Activated T-cell treated with anti-CD3 and anti-CD28 coated beads, Interleukin-2, amount 50 U/mL, for 72 hours (primary cell): ENCODE measurements around the gene GNA15. TPM values are rescaled to one million over a fixed set of nuclear protein-coding genes. Genes with fewer than 3 reads are reported as not detected.
"Not testable (repeated sequence)": the region's sequence is repeated elsewhere in the genome, so short reads cannot be mapped to it uniquely, and the experiment has no call there.

Experiments
- ATAC-seq, 2 donors: fragments of 150-1000 bp; cut with Tn5 transposase; replicated peaks in 1 of 2; 2 replicates each; pipeline ENCODE4 v1.10.0; 2021; ENCODE audit warnings: moderate library complexity in 2 of 2, mild to moderate bottlenecking in 1 of 2
- DNase-seq, 2 donors: peaks; one replicate each; pipeline ENCODE4 v3.0.0; 2021 to 2022; ENCODE audit warnings: mixed read lengths in 1 of 2
- H3K27ac Mint-ChIP-seq: one replicate; pipeline ENCODE4 v1.8.0; 2022; ENCODE audit warnings: mild to moderate bottlenecking, moderate library complexity, mixed read lengths
- H3K27me3 Mint-ChIP-seq: one replicate; pipeline ENCODE4 v1.8.0; 2022; ENCODE audit warnings: low read depth, mixed read lengths
- H3K36me3 Mint-ChIP-seq, 2 donors: one replicate each; pipeline ENCODE4 v1.8.0; 2022; ENCODE audit warnings: mixed read lengths in 2 of 2, mild to moderate bottlenecking in 1 of 2; ENCODE audit not compliant: insufficient read depth in 2 of 2
- H3K4me1 Mint-ChIP-seq: one replicate; pipeline ENCODE4 v1.8.0; 2022; ENCODE audit warnings: low read depth, mixed read lengths
- H3K4me3 Mint-ChIP-seq, 2 donors: one replicate each; pipeline ENCODE4 v1.8.0; 2022; ENCODE audit warnings: mild to moderate bottlenecking in 2 of 2, mixed read lengths in 2 of 2, moderate library complexity in 2 of 2
- H3K9me3 Mint-ChIP-seq, 2 donors: one replicate each; pipeline ENCODE4 v1.8.0; 2022; ENCODE audit warnings: mixed read lengths in 2 of 2
- total RNA-seq, 2 donors: library from RNA; stranded (reverse); gene quantifications; one replicate each; pipeline ENCODE4 v1.2.3, GENCODE V29; 2022

GNA15 gene
- total RNA-seq, 2 donors from 2014 or later = 32.8 to 66.5 TPM

- H3K27ac Mint-ChIP-seq, DNase-seq, H3K36me3 Mint-ChIP-seq, ATAC-seq, H3K27me3 Mint-ChIP-seq, H3K4me3 Mint-ChIP-seq, H3K9me3 Mint-ChIP-seq: not testable (repeated sequence)
- peaks cover 25% of the 10 kb centered on the region for H3K4me1 Mint-ChIP-seq
Observed at GRCh38 chr19:3191806-3192104, 55.9 kb downstream of the GNA15 start.

GRCh38 chr19:3192228-3192635, 56.4 kb downstream of the GNA15 start:
- Mint-ChIP-seq H3K9me3 (no peaks in the 10 kb centered on the region), H3K4me3 (no peak overlapping the region), H3K36me3 (peaks cover 0 to 2% of the 10 kb centered on the region in 2 donors), H3K27ac (no peak overlapping the region), H3K4me1 (peaks cover 21% of the 10 kb centered on the region), H3K27me3 (no peaks in the 10 kb centered on the region)
- ATAC-seq (no peak), DNase-seq (no peak)

GRCh38 chr19:3192684-3193083, 56.9 kb downstream of the GNA15 start:
- Mint-ChIP-seq H3K4me1 (peaks cover 16% of the 10 kb centered on the region), H3K27me3 (no peaks in the 10 kb centered on the region), H3K4me3 (no peak overlapping the region), H3K9me3 (no peaks in the 10 kb centered on the region), H3K36me3 (peaks cover 0 to 2% of the 10 kb centered on the region in 2 donors), H3K27ac (no peak overlapping the region)
- ATAC-seq = no peak
- DNase-seq = no peak

GRCh38 chr19:3193256-3194105, 57.6 kb downstream of the GNA15 start:
- peaks cover 0 to 2% of the 10 kb centered on the region in 2 donors for H3K36me3 Mint-ChIP-seq

GRCh38 chr19:3194106-3195087, 58.6 kb downstream of the GNA15 start:
- ATAC-seq (no peak), DNase-seq (no peak)
- Mint-ChIP-seq H3K36me3 (peaks cover 0 to 2% of the 10 kb centered on the region in 2 donors), H3K4me3 (no peak overlapping the region), H3K4me1 (no peaks in the 10 kb centered on the region), H3K27ac (no peak overlapping the region), H3K9me3 (no peaks in the 10 kb centered on the region), H3K27me3 (no peaks in the 10 kb centered on the region)

More at GRCh38 chr19:3193256-3194105, 57.6 kb downstream of the GNA15 start:
- H3K4me3 Mint-ChIP-seq = no peak overlapping the region
- no peaks in the 10 kb centered on the region for H3K27me3 Mint-ChIP-seq
- H3K27ac Mint-ChIP-seq = no peak overlapping the region
- ATAC-seq = no peak
- no peaks in the 10 kb centered on the region for H3K9me3 Mint-ChIP-seq
- H3K4me1 Mint-ChIP-seq = peaks cover 8% of the 10 kb centered on the region
- DNase-seq = no peak

- Mint-ChIP-seq H3K4me1 (no peaks in the 10 kb centered on the region), H3K27ac (no peak overlapping the region), H3K4me3 (no peak overlapping the region), H3K27me3 (no peaks in the 10 kb centered on the region), H3K36me3 (peaks cover 0 to 2% of the 10 kb centered on the region in 2 donors), H3K9me3 (no peaks in the 10 kb centered on the region)
- ATAC-seq = no peak
- DNase-seq = no peak
Observed at GRCh38 chr19:3196064-3196932, 60.5 kb downstream of the GNA15 start.

- Mint-ChIP-seq H3K27ac (no peak overlapping the region), H3K27me3 (no peaks in the 10 kb centered on the region), H3K4me3 (no peak overlapping the region), H3K4me1 (no peaks in the 10 kb centered on the region), H3K9me3 (no peaks in the 10 kb centered on the region), H3K36me3 (peaks cover 0 to 2% of the 10 kb centered on the region in 2 donors)
- DNase-seq (no peak), ATAC-seq (no peak)
Observed at GRCh38 chr19:3196933-3197205, 61.0 kb downstream of the GNA15 start.

GRCh38 chr19:3198901-3199700, 63.3 kb downstream of the GNA15 start:
- Mint-ChIP-seq H3K9me3 (no peaks in the 10 kb centered on the region), H3K4me1 (no peaks in the 10 kb centered on the region), H3K27ac (no peak overlapping the region), H3K27me3 (no peaks in the 10 kb centered on the region), H3K4me3 (no peak overlapping the region), H3K36me3 (no peaks in the 10 kb centered on the region)
- DNase-seq (no peak), ATAC-seq (no peak)

GRCh38 chr19:3201072-3201700, 65.4 kb downstream of the GNA15 start:
- no peaks in the 10 kb centered on the region for H3K27me3 Mint-ChIP-seq
- ATAC-seq = no peak
- H3K4me3 Mint-ChIP-seq = no peak overlapping the region
- no peaks in the 10 kb centered on the region for H3K4me1 Mint-ChIP-seq
- H3K36me3 Mint-ChIP-seq = no peaks in the 10 kb centered on the region
- DNase-seq = no peak
- H3K9me3 Mint-ChIP-seq = no peaks in the 10 kb centered on the region
- no peak overlapping the region for H3K27ac Mint-ChIP-seq

GRCh38 chr19:3201911-3202310, 66.1 kb downstream of the GNA15 start:
- H3K4me3 Mint-ChIP-seq = no peak overlapping the region
- no peak for DNase-seq
- no peak for ATAC-seq
- no peaks in the 10 kb centered on the region for H3K36me3 Mint-ChIP-seq
- H3K27ac Mint-ChIP-seq = no peak overlapping the region
- H3K27me3 Mint-ChIP-seq = no peaks in the 10 kb centered on the region
- no peaks in the 10 kb centered on the region for H3K9me3 Mint-ChIP-seq
- H3K4me1 Mint-ChIP-seq = no peaks in the 10 kb centered on the region

GRCh38 chr19:3202346-3202745, 66.5 kb downstream of the GNA15 start:
- no peak for DNase-seq
- Mint-ChIP-seq H3K27ac (no peak overlapping the region), H3K4me1 (no peaks in the 10 kb centered on the region), H3K36me3 (no peaks in the 10 kb centered on the region), H3K27me3 (no peaks in the 10 kb centered on the region), H3K4me3 (no peak overlapping the region), H3K9me3 (no peaks in the 10 kb centered on the region)
- ATAC-seq = no peak

GRCh38 chr19:3202895-3203294, 67.1 kb downstream of the GNA15 start:
- H3K9me3 Mint-ChIP-seq, H3K36me3 Mint-ChIP-seq, H3K4me3 Mint-ChIP-seq, ATAC-seq, H3K4me1 Mint-ChIP-seq, H3K27me3 Mint-ChIP-seq, H3K27ac Mint-ChIP-seq, DNase-seq: not testable (repeated sequence)
